Measurements from ENCODE around the gene FLG2. TPM values are rescaled to one million over a fixed set of nuclear protein-coding genes. Genes with fewer than 3 reads are reported as not detected.

Gene FLG2
- total and polyA plus RNA-seq, 3 donors from 2014 or later: 0.03 to 0.31 (median 0.08) TPM

DNA sequence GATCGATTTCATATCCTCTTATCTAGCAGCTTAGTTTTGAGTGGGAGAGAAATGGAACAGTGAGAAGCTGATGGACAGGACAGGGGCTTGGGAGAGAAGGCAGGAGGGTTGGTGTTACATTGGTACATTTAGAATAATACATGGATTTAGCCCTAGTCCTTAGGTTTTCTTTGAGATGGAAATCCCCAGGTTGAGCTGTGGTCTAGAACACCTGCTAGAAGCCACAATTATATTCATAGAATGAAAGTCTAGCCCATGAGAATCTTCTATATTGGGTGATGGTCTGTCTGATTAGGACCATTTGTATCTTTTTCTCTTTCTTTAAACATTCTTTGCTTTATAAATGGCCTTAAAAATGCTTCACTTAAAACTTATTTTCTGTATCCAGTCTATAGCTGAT lies 34.3 kb upstream of the FLG2 start:
- H3K4me3 ChIP-seq: no peak overlapping the region
- no peaks in the 10 kb centered on the region for H3K36me3 ChIP-seq (ENCODE audit: low read depth, missing control alignments)
- no peaks in the 10 kb centered on the region for H3K4me1 ChIP-seq
- DNase-seq: no peak
- H3K9me3 ChIP-seq: no peaks in the 10 kb centered on the region
- intact Hi-C loops (cut with DNase I; ENCODE audit: low total_unique reads): no loop called here
- 53 to 62% methylated on average over 1 of the region's 1 CpG for WGBS, 2 donors
- no peak for TF ChIP-seq POLR2A (IDR thresholded peaks at IDR 0.05)
- TF ChIP-seq, protein P1, sequence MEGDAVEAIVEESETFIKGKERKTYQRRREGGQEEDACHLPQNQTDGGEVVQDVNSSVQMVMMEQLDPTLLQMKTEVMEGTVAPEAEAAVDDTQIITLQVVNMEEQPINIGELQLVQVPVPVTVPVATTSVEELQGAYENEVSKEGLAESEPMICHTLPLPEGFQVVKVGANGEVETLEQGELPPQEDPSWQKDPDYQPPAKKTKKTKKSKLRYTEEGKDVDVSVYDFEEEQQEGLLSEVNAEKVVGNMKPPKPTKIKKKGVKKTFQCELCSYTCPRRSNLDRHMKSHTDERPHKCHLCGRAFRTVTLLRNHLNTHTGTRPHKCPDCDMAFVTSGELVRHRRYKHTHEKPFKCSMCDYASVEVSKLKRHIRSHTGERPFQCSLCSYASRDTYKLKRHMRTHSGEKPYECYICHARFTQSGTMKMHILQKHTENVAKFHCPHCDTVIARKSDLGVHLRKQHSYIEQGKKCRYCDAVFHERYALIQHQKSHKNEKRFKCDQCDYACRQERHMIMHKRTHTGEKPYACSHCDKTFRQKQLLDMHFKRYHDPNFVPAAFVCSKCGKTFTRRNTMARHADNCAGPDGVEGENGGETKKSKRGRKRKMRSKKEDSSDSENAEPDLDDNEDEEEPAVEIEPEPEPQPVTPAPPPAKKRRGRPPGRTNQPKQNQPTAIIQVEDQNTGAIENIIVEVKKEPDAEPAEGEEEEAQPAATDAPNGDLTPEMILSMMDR (IDR thresholded peaks at IDR 0.05): no peak
- no peaks in the 10 kb centered on the region for H3K27me3 ChIP-seq
- no peak overlapping the region for H3K27ac ChIP-seq

DNA sequence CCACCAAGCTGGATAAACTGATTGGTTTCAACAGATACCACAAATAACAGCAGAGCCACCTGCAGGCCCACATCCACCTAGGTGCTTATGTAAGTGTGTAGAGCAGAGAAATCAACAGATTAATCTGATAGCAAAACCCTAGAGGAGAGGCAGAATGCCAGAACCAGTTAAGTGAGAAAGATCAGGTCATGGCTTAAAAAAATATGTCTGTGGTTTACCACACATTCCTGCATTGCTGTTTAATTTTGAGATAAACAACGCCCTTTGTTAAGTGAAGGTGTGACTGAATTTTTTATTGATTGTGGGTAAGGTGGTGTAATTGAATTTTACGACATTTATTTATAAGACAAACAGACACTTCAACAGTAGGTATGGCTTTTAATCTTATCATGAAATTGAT lies 33.1 kb upstream of the FLG2 start:
- Histone ChIP-seq H3K27me3 (no peaks in the 10 kb centered on the region), H3K9me3 (no peaks in the 10 kb centered on the region), H3K4me3 (no peak overlapping the region), H3K27ac (no peak overlapping the region), H3K4me1 (no peaks in the 10 kb centered on the region), H3K36me3 (ENCODE audit: low read depth, missing control alignments) (no peaks in the 10 kb centered on the region)
- TF ChIP-seq, protein P1 (IDR thresholded peaks at IDR 0.05): no peak
- no peak for TF ChIP-seq POLR2A (IDR thresholded peaks at IDR 0.05)
- WGBS, 2 donors: 75 to 87% methylated on average over 2 of the region's 2 CpGs
- intact Hi-C loops (cut with DNase I; ENCODE audit: low total_unique reads): no loop called here
- DNase-seq: no peak

DNA sequence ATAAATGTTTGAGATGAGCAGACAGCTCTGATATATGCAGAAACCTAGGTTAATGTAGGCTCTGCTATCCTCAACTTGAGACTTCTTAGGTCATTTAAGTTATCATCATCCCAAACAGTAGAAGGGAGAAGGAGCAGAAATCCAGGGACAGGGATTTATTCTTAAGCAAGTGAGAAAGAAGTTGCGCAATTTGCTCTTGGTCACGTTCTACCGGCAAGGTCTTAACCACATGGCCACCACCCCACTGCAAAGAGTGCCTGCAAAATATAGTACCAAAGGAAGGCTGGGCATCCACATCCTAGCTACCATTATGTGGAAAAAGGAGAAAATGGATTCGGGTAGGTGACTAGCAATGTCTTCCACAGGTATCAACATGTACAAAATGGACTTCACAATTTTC lies 29.1 kb upstream of the FLG2 start:
- intact Hi-C loops (cut with DNase I; ENCODE audit: low total_unique reads): no loop called here
- Histone ChIP-seq H3K9me3 (no peaks in the 10 kb centered on the region), H3K27ac (no peak overlapping the region), H3K4me1 (no peaks in the 10 kb centered on the region), H3K27me3 (no peaks in the 10 kb centered on the region), H3K4me3 (no peak overlapping the region), H3K36me3 (ENCODE audit: low read depth, missing control alignments) (no peaks in the 10 kb centered on the region)
- no peak for DNase-seq
- TF ChIP-seq, protein P1 (IDR thresholded peaks at IDR 0.05): no peak
- no peak for TF ChIP-seq POLR2A (IDR thresholded peaks at IDR 0.05)
- WGBS, 2 donors: 77 to 79% methylated on average over 4 of the region's 4 CpGs

DNA sequence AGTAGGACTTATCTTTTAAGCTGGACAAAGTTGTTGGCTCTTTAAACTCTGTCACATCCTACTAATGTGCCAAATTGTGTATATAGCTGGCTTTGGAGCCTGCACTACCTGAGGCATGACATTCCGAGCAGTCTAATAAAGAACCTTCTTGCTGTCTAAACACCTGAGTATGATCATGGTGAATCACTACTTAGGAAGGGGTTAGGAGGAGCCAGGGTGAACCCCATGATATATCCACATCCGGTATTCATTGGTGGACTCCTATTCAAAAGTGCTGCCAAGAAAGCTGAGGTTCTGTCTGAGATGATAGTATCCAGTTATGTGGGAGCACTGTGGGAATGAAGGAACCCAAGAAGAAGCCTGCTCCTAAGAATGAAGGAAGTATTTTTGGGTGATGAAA lies 27.1 kb upstream of the FLG2 start:
- 71 to 91% methylated on average over 2 of the region's 2 CpGs for WGBS, 2 donors
- no peaks in the 10 kb centered on the region for H3K4me1 ChIP-seq
- no peak overlapping the region for H3K4me3 ChIP-seq
- TF ChIP-seq, protein P1 (IDR thresholded peaks at IDR 0.05): no peak
- no peak for TF ChIP-seq POLR2A (IDR thresholded peaks at IDR 0.05)
- no peak for DNase-seq
- intact Hi-C loops (cut with DNase I; ENCODE audit: low total_unique reads): no loop called here
- no peak overlapping the region for H3K27ac ChIP-seq
- no peaks in the 10 kb centered on the region for H3K36me3 ChIP-seq (ENCODE audit: low read depth, missing control alignments)
- H3K9me3 ChIP-seq: no peaks in the 10 kb centered on the region
- H3K27me3 ChIP-seq: no peaks in the 10 kb centered on the region

DNA sequence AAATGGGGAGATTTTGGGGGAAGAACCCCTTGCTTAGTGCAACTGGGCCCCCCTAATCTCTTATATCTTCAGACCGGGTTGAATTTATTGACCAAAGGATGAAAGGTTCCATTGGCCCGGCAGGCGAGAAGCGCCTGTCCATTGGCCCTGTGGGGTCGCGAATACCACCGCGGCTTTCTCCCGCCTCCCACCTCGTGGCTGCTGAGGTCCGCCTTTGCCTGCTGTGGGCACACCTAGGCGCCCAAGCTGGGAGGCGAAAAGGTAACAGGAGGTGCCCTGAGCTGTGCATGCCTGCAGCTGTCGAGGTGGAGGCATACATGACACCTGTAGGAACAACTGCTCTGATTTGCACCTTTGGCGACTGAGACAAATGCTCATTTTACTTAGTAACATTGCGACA lies 21.1 kb upstream of the FLG2 start:
- Histone ChIP-seq H3K4me3 (no peak overlapping the region), H3K36me3 (ENCODE audit: low read depth, missing control alignments) (no peaks in the 10 kb centered on the region), H3K4me1 (no peaks in the 10 kb centered on the region), H3K27ac (no peak overlapping the region), H3K27me3 (no peaks in the 10 kb centered on the region), H3K9me3 (no peaks in the 10 kb centered on the region)
- 49 to 71% methylated on average over 15 to 16 of the region's 16 CpGs for WGBS, 2 donors
- no peak for DNase-seq
- intact Hi-C loops (cut with DNase I; ENCODE audit: low total_unique reads): no loop called here
- TF ChIP-seq, protein P1 (IDR thresholded peaks at IDR 0.05): no peak
- no peak for TF ChIP-seq POLR2A (IDR thresholded peaks at IDR 0.05)
